GM21737 (cell line): ENCODE results near the gene IGLL5.

Experiments used
- ATAC-seq: cut with Tn5 transposase; IDR thresholded peaks from one replicate; pipeline ENCODE4 v1.9.1; 2021; ENCODE audit warnings: mild to moderate bottlenecking, moderate library complexity; ENCODE audit not compliant: unreplicated experiment

IGLL5 gene

GRCh38 chr22:22936915-22937656, 49.5 kb downstream of the IGLL5 start:
- ATAC-seq: no peak

GRCh38 chr22:22937894-22938480, 50.4 kb downstream of the IGLL5 start:
- ATAC-seq: no peak

- ATAC-seq: no peak
Measured at GRCh38 chr22:22938672-22939587, 51.3 kb downstream of the IGLL5 start.

- no peak for ATAC-seq
Measured at GRCh38 chr22:22939588-22940368, 52.2 kb downstream of the IGLL5 start.

- no peak for ATAC-seq
Measured at GRCh38 chr22:22940961-22941605, 53.5 kb downstream of the IGLL5 start.

- no peak for ATAC-seq
Measured at GRCh38 chr22:22941831-22942510, 54.4 kb downstream of the IGLL5 start.

GRCh38 chr22:22942511-22943329, 55.1 kb downstream of the IGLL5 start:
- ATAC-seq: no peak

- no peak for ATAC-seq
Measured at GRCh38 chr22:22943521-22944267, 56.1 kb downstream of the IGLL5 start.

- ATAC-seq: no peak
Measured at GRCh38 chr22:22944268-22944985, 56.8 kb downstream of the IGLL5 start.

- ATAC-seq: no peak
Measured at GRCh38 chr22:22945195-22945594, 57.6 kb downstream of the IGLL5 start.
